ENCODE measurements around the gene MRPL4. TPM values are rescaled to one million over a fixed set of nuclear protein-coding genes. Genes with fewer than 3 reads are reported as not detected.
"Not testable (repeated sequence)": the region's sequence is repeated elsewhere in the genome, so short reads cannot be mapped to it uniquely, and the experiment has no call there.

The MRPL4 gene
- total RNA-seq, 1 donor from 2014 or later, result 55.0 TPM

DNA sequence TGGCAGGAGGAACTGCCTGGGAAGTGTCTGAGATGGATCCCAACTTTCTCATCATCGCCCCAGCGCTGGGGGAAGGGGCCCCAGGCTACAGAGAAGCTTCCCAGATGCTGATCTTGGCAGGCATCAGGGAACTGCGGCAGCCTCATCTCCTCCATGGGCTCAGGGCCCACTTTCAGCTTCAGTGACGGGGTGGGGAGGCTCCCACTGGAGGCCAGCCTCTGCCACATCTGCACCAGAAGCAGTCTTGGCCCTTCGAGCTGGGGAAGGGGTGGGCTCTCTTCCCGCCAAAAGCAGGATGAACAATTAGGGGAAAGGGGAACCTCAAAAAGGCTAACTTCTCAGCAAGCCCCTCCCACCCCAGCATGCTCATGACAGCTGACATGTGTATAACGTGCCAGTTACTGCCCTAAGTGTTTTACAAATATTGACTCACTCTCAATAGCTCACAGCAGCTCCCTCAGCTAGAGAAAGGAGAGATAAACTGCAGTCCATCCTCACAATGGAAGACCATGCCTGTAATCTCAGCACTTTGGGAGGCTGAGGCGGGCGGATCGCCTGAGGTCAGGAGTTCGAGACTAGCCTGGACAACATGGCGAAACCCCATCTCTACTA, 13.7 kb upstream of the MRPL4 start:
- Histone ChIP-seq H3K9me3 (no peaks in the 10 kb centered on the region), H3K4me3 (no peak overlapping the region), H3K27ac (peak overlapping the region; percentile 71), H3K36me3 (no peaks in the 10 kb centered on the region), H3K27me3 (no peaks in the 10 kb centered on the region), H3K4me1 (peaks cover 21% of the 10 kb centered on the region)
- TF ChIP-seq, protein P1, sequence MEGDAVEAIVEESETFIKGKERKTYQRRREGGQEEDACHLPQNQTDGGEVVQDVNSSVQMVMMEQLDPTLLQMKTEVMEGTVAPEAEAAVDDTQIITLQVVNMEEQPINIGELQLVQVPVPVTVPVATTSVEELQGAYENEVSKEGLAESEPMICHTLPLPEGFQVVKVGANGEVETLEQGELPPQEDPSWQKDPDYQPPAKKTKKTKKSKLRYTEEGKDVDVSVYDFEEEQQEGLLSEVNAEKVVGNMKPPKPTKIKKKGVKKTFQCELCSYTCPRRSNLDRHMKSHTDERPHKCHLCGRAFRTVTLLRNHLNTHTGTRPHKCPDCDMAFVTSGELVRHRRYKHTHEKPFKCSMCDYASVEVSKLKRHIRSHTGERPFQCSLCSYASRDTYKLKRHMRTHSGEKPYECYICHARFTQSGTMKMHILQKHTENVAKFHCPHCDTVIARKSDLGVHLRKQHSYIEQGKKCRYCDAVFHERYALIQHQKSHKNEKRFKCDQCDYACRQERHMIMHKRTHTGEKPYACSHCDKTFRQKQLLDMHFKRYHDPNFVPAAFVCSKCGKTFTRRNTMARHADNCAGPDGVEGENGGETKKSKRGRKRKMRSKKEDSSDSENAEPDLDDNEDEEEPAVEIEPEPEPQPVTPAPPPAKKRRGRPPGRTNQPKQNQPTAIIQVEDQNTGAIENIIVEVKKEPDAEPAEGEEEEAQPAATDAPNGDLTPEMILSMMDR (IDR thresholded peaks at IDR 0.05), result no peak
- TF ChIP-seq POLR2AphosphoS5 (IDR thresholded peaks at IDR 0.05; ENCODE audit: insufficient read depth in 1 of 2, low read depth in 1 of 2) (peak in 1 of 2 donors; percentile 83), POLR2A (IDR thresholded peaks at IDR 0.05) (no peak)
- no peak for DNase-seq (ENCODE audit: extremely low spot score in 2 of 2)
- intact Hi-C loops (cut with DNase I), result no loop called here

DNA sequence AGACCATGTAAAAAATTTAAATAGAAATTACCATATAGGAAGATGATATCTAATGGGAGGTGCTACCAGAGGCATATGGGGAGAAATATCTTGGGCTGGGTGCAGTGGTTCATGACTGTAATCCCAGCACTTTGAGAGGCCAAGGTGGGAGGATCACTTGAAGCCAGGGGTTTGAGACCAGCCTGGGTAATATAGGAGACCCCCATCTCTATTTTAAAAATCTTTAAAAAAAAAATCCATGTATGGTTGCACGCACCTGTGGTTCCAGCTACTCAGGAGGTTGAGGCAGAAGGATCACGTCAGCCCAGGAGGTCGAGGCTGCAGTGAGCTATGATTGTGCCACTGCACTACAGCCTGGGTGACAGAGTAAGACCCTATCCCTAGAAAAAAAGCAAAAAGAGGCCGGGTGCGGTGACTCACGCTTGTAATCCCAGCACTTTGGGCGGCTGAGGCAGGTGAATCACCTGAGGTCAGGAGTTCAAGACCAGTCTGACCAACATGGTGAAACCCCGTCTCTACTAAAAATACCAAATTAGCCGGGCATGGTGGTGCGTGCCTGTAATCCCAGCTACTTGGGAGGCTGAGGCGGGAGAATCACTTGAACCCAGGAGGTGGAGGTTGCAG, 10.1 kb upstream of the MRPL4 start:
- H3K36me3 ChIP-seq; DNase-seq (ENCODE audit: extremely low spot score in 2 of 2); H3K9me3 ChIP-seq; H3K27ac ChIP-seq; H3K27me3 ChIP-seq; intact Hi-C loops (cut with DNase I); H3K4me3 ChIP-seq: not testable (repeated sequence)
- peaks cover 10% of the 10 kb centered on the region for H3K4me1 ChIP-seq

DNA sequence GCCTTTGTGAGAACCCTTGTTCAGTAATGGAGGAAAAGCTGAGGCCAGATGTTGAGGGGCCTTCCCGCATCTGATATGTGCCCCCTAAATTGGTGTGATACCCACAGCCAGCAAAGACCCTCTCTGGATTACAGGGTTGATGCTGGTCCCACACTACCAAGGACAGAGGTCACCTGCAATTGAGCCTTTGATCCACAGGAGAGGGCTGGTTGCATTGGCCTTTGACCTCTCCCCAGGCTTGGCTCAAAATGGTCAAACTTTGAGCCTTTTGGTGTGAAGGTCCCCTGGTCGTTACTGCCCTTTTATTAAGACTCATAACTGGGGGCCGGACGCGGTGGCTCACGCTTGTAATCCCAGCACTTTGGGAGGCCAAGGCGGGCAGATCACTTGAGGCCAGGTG, 8.4 kb upstream of the MRPL4 start:
- Histone ChIP-seq H3K4me3 (no peak overlapping the region), H3K9me3 (no peaks in the 10 kb centered on the region), H3K4me1 (no peaks in the 10 kb centered on the region), H3K27ac (no peak overlapping the region), H3K27me3 (no peaks in the 10 kb centered on the region), H3K36me3 (no peaks in the 10 kb centered on the region)
- intact Hi-C loops (cut with DNase I), result no loop called here
- TF ChIP-seq POLR2AphosphoS5 (IDR thresholded peaks at IDR 0.05; ENCODE audit: insufficient read depth in 1 of 2, low read depth in 1 of 2) (no peak), POLR2A (IDR thresholded peaks at IDR 0.05) (no peak)
- TF ChIP-seq, protein P1 (IDR thresholded peaks at IDR 0.05), result no peak
- no peak for DNase-seq (ENCODE audit: extremely low spot score in 2 of 2)

DNA sequence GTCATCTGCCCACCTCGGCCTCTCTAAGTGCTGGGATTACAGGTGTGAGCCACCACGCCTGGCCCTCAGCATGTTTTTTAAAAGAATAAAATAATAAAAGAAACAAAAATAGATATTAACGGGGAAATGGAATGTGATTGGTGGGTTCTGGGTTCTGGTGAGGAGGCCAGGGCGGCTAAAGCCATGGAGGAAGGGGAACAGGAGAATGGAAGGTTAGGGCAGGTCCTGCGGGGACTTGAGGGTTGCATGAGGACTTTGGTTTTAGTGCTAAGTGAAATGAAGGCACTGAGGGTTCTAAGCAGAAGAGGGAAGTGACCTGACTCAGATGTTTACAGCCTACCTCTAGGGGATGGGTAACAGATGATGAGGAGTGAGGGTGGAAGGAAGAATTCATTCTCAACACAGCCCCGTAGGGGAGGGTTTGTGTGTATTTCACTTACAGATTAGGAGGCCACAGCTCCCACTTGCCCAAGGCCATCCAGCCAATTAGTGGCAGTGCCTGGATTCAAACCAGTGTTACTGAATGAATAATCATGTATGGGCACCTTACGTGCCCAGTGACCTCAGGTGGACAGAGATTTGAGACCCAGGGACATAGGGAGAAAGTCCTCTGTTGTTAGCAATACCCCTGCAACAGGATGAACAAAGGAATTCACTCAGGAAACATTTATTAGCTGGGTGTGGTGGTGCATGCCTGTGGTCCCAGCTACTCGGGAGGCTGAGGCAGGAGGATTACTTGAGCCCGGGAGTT, 6.7 kb upstream of the MRPL4 start:
- H3K4me1 ChIP-seq, result peaks cover 2% of the 10 kb centered on the region
- H3K27me3 ChIP-seq, result no peaks in the 10 kb centered on the region
- H3K9me3 ChIP-seq, result no peaks in the 10 kb centered on the region
- TF ChIP-seq, protein P1 (IDR thresholded peaks at IDR 0.05), result no peak
- no peak for DNase-seq (ENCODE audit: extremely low spot score in 2 of 2)
- H3K27ac ChIP-seq, result no peak overlapping the region
- H3K36me3 ChIP-seq, result no peaks in the 10 kb centered on the region
- intact Hi-C loops (cut with DNase I), result no loop called here
- H3K4me3 ChIP-seq, result no peak overlapping the region

DNA sequence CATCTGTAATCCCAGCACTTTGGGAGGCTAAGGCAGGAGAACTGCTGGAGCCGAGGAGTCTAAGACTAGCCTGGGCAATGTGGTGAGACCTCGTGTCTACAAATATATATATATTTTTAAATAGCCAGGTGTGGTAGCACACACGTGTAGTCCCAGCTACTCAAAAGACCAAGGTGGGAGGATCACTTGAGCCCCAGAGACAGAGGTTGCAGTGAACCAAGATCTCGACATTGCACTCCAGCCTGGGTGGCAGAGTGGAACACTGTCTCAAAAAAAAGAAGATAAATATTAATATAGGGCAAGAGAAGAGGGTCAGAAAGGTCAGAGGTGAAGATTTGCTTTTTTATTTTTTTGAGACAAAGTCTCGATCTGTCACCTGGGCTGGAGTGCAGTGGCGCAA, 5.5 kb upstream of the MRPL4 start:
- Histone ChIP-seq H3K27ac (no peak overlapping the region), H3K36me3 (no peaks in the 10 kb centered on the region), H3K4me3 (no peak overlapping the region), H3K4me1 (peaks cover 13% of the 10 kb centered on the region), H3K9me3 (no peaks in the 10 kb centered on the region), H3K27me3 (no peaks in the 10 kb centered on the region)
- DNase-seq (ENCODE audit: extremely low spot score in 2 of 2), result no peak
- TF ChIP-seq, protein P1 (IDR thresholded peaks at IDR 0.05), result no peak
- no peak for TF ChIP-seq POLR2AphosphoS5 (IDR thresholded peaks at IDR 0.05; ENCODE audit: insufficient read depth in 1 of 2, low read depth in 1 of 2)
- intact Hi-C loops (cut with DNase I), result no loop called here
